PC-3 (cell line): ENCODE results near the gene GTPBP3. TPM values are rescaled to one million over a fixed set of nuclear protein-coding genes. Genes with fewer than 3 reads are reported as not detected.

Experiments used
- ATAC-seq: fragments of 200-7000 bp; cut with Tn5 transposase; 2 replicates; pipeline ENCODE4 v1.9.1; 2020; ENCODE audit warnings: mild to moderate bottlenecking, moderate library complexity
- BruUV-seq: library from RNA; stranded (reverse); fragments of 400-500 nt; replicated peaks from 2 replicates; lab custom pipeline; 2021; lab: Mats Ljungman, UMichigan
- CTCF ChIA-PET: fragments of 300-600 bp; sonication (Branson Sonifier 250); formaldehyde crosslinking; loops from one replicate; lab custom pipeline; 2022; ENCODE audit warnings: antibody characterized with exemption; lab: Charles Lee
- POLR2A ChIA-PET: fragments of 300-600 bp; sonication (Branson Sonifier 250); formaldehyde crosslinking; loops from one replicate; lab custom pipeline; 2022; ENCODE audit warnings: antibody characterized with exemption; ENCODE audit not compliant: unreplicated experiment; lab: Charles Lee
- DNase-seq: peaks from one replicate; pipeline ENCODE4 v3.0.0-alpha.2; 2015
- H2AFZ ChIP-seq: fragments of 300-600 bp; sonication (generic); 2 replicates; pipeline ENCODE4 v1.6.0; 2016; ENCODE audit warnings: antibody characterized with exemption, low read length
- H3F3A ChIP-seq: fragments of 300-600 bp; sonication (generic); one replicate; pipeline ENCODE4 v1.6.0; 2017; ENCODE audit warnings: antibody characterized with exemption, low read length, control low read depth, mild to moderate bottlenecking; ENCODE audit not compliant: unreplicated experiment
- H3K27ac ChIP-seq: fragments of 300-600 bp; sonication (generic); 2 replicates; pipeline ENCODE4 v1.5.1; 2016; ENCODE audit warnings: mild to moderate bottlenecking, low read length
- H3K27me3 ChIP-seq: fragments of 300-600 bp; sonication (generic); 2 replicates; pipeline ENCODE4 v1.6.1; 2016; ENCODE audit warnings: low read length, mixed read lengths
- H3K36me3 ChIP-seq: fragments of 300-600 bp; sonication (generic); 2 replicates; pipeline ENCODE4 v1.6.1; 2016; ENCODE audit warnings: low read depth, mixed run types, low read length, mixed read lengths
- H3K4me1 ChIP-seq: fragments of 300-600 bp; sonication (generic); 2 replicates; pipeline ENCODE4 v1.5.1; 2016; ENCODE audit warnings: low read length; ENCODE audit not compliant: insufficient read depth
- H3K4me2 ChIP-seq: fragments of 300-600 bp; sonication (generic); 2 replicates; pipeline ENCODE4 v1.6.0; 2016; ENCODE audit warnings: low read length
- H3K4me3 ChIP-seq: fragments of 300-600 bp; sonication (generic); 2 replicates; pipeline ENCODE4 v1.5.1; 2016; ENCODE audit warnings: mild to moderate bottlenecking, low read length, mixed read lengths
- H3K79me2 ChIP-seq: fragments of 300-600 bp; sonication (generic); 2 replicates; pipeline ENCODE4 v1.6.1; 2017; ENCODE audit warnings: low read length, mixed read lengths
- H3K9ac ChIP-seq: fragments of 300-600 bp; sonication (generic); 2 replicates; pipeline ENCODE4 v1.6.0; 2016; ENCODE audit warnings: mild to moderate bottlenecking, low read length
- H3K9me2 ChIP-seq: fragments of 300-600 bp; sonication (generic); replicated peaks from 2 replicates; pipeline ENCODE4 v1.6.1; 2016; ENCODE audit warnings: mixed run types, low read length, mixed read lengths
- H3K9me3 ChIP-seq: fragments of 300-600 bp; sonication (generic); 2 replicates; pipeline ENCODE4 v1.6.1; 2016; ENCODE audit warnings: low read length, mixed read lengths
- H4K20me1 ChIP-seq: fragments of 300-600 bp; sonication (generic); 2 replicates; pipeline ENCODE4 v1.6.1; 2016; ENCODE audit warnings: low read length, mixed read lengths
- CTCF ChIP-seq: fragments of 300-600 bp; sonication (generic); conservative IDR thresholded peaks from 2 replicates; pipeline ENCODE4 v1.5.1; 2017; ENCODE audit warnings: antibody characterized with exemption, low read depth, mild to moderate bottlenecking, low read length
- EZH2 ChIP-seq: fragments of 300-600 bp; sonication (generic); IDR thresholded peaks from one replicate; pipeline ENCODE4 v1.6.1; 2017; ENCODE audit warnings: antibody characterized with exemption, mild to moderate bottlenecking, low read length; ENCODE audit not compliant: unreplicated experiment
- EZH2phosphoT487 ChIP-seq: fragments of 300-600 bp; sonication (generic); IDR thresholded peaks from 2 replicates; pipeline ENCODE4 v1.6.1; 2018; ENCODE audit warnings: mild to moderate bottlenecking, antibody characterized with exemption, low read length, borderline replicate concordance
- intact Hi-C: fragments of 100-400 bp; cut with micrococcal nuclease; formaldehyde crosslinking; loops from 2 replicates; pipeline ENCODE4 v1.9.0; 2023
- total RNA-seq: library from RNA; depleted of rRNA; stranded (reverse); fragments of >200 nt; gene quantifications from 2 replicates; pipeline ENCODE4 v1.2.3, GENCODE V29; 2014

The GTPBP3 gene
- total RNA-seq, 1 experiment from 2014 or later, result 86.0 TPM

- TF ChIP-seq EZH2 (no peak), EZH2phosphoT487 (no peak), CTCF (no peak)
- H3K79me2 ChIP-seq, result no peaks in the 10 kb centered on the region
- H3K9ac ChIP-seq, result no peak overlapping the region
- no peaks in the 10 kb centered on the region for H3K36me3 ChIP-seq
- no peaks in the 10 kb centered on the region for H4K20me1 ChIP-seq
- BruUV-seq, result no TSS peak
- no peak overlapping the region for H3K4me3 ChIP-seq
- H3F3A ChIP-seq, result no peaks in the 10 kb centered on the region
- no peak overlapping the region for H3K4me2 ChIP-seq
- H3K27ac ChIP-seq, result no peak overlapping the region
- ChIA-PET POLR2A (no interaction called here), CTCF (interaction anchor here (0.7 kb wide), 2 partner anchors 20 to 28 kb away, joined by 4 to 16 read pairs; no protein-coding TSS in a partner anchor)
- H3K4me1 ChIP-seq, result no peaks in the 10 kb centered on the region
- H2AFZ ChIP-seq, result no peak overlapping the region
- ATAC-seq, result no peak
- no peaks in the 10 kb centered on the region for H3K9me2 ChIP-seq
- H3K27me3 ChIP-seq, result no peaks in the 10 kb centered on the region
- no peaks in the 10 kb centered on the region for H3K9me3 ChIP-seq
- intact Hi-C loops, result no loop called here
- no peak for DNase-seq
Measured at GRCh38 chr19:17370026-17370587, 32.8 kb downstream of the GTPBP3 start.

GRCh38 chr19:17376935-17377600, 39.7 kb downstream of the GTPBP3 start, which contains the start of gene PLVAP:
PLVAP (minus strand) TSS chr19:17377342; CDS start chr19:17377288, 54 bp downstream.
- no peak within 1 kb of the TSS for H2AFZ ChIP-seq

More at GRCh38 chr19:17376935-17377600, 39.7 kb downstream of the GTPBP3 start, which contains the start of gene PLVAP:
- H3K27ac ChIP-seq, result no peak within 1 kb of the TSS
- no peak for ATAC-seq
- intact Hi-C loops, result no loop called here
- no peaks in the 10 kb centered on the region for H4K20me1 ChIP-seq
- no peaks in the 10 kb centered on the region for H3K9me2 ChIP-seq
- no peaks in the 10 kb centered on the region for H3K79me2 ChIP-seq
- no peaks in the 10 kb centered on the region for H3K9me3 ChIP-seq
- H3F3A ChIP-seq, result no peaks in the 10 kb centered on the region
- no peaks in the 10 kb centered on the region for H3K4me1 ChIP-seq
- POLR2A ChIA-PET, result no interaction called here
- BruUV-seq, result no TSS peak
- no peak within 1 kb of the TSS for H3K4me2 ChIP-seq
- H3K4me3 ChIP-seq, result no peak within 1 kb of the TSS
- TF ChIP-seq CTCF (no peak), EZH2 (no peak), EZH2phosphoT487 (no peak)
- no peaks in the 10 kb centered on the region for H3K36me3 ChIP-seq
- H3K9ac ChIP-seq, result no peak within 1 kb of the TSS
- DNase-seq, result no peak
- no peaks in the 10 kb centered on the region for H3K27me3 ChIP-seq
- CTCF ChIA-PET, result no interaction called here
